K562 (cell line): ENCODE results near the gene P4HB. TPM values are rescaled to one million over a fixed set of nuclear protein-coding genes. Genes with fewer than 3 reads are reported as not detected.
A peak's percentile ranks its signal among the peaks of the same experiment; 100 is the strongest.

Experiments used
- CCNT2 ChIP-seq: IDR thresholded peaks from 2 replicates; pipeline ENCODE4 v1.6.1; 2011; ENCODE audit warnings: borderline replicate concordance, low read depth, mild to moderate bottlenecking, moderate library complexity, mixed read lengths, low read length; ENCODE audit not compliant: insufficient read length; ENCODE audit errors: extremely low read depth
- HNRNPLL ChIP-seq: fragments of 200-400 bp; formaldehyde crosslinking; IDR thresholded peaks from 2 replicates; pipeline ENCODE4 v1.6.1; 2017; ENCODE audit warnings: low read length, low read depth, mild to moderate bottlenecking; ENCODE audit not compliant: poor library complexity, severe bottlenecking
- MAFF ChIP-seq: IDR thresholded peaks from 2 replicates; pipeline ENCODE4 v1.6.1; 2012; ENCODE audit warnings: low read length, improper control_type of control experiment
- PRPF4 ChIP-seq: fragments of 200-400 bp; formaldehyde crosslinking; IDR thresholded peaks from one replicate; pipeline ENCODE4 v1.6.1; 2017; ENCODE audit warnings: low read length, low read depth, mild to moderate bottlenecking; ENCODE audit not compliant: insufficient read depth, poor library complexity, severe bottlenecking
- RBM39 ChIP-seq: fragments of 200-400 bp; formaldehyde crosslinking; optimal IDR thresholded peaks from 2 replicates; pipeline ENCODE3; 2018; ENCODE audit warnings: low read depth, low read length
- WHSC1 ChIP-seq: IDR thresholded peaks from one replicate; pipeline ENCODE4 v1.6.1; 2012; ENCODE audit warnings: low read length, control low read depth, inconsistent platforms
- ZNF134 ChIP-seq: fragments of 250-450 bp; sonication (Bioruptor Pico); conservative IDR thresholded peaks from 2 replicates; pipeline ENCODE4 v1.4.0; 2020
- ZNF212 ChIP-seq: fragments of 450-650 bp; formaldehyde crosslinking; IDR thresholded peaks from 2 replicates; pipeline ENCODE4 v1.4.0; 2020; ENCODE audit warnings: mild to moderate bottlenecking
- polyA plus RNA-seq, 8 experiments: library from polyadenylated mRNA; depleted of rRNA in 4 of 8; stranded (reverse) in 5 of 8; unstranded in 3 of 8; fragments of >200 nt; fragmentation: Nextera tagmentation in 2 of 8; fragmentation: Illumina TruSeq in 1 of 8; extraction: Ambion mirVana in 2 of 8; extraction: Trizol in 1 of 8; gene quantifications; 2 replicates each; pipeline versions ENCODE4 v1.2.1 to v1.2.3, GENCODE V29; 2011 to 2014; ENCODE audit warnings: inconsistent platforms in 1 of 8, missing spikeins in 1 of 8
- total RNA-seq, 7 experiments: library from RNA; depleted of rRNA in 6 of 7; stranded (reverse); fragments of >200 nt in 6 of 7; fragmentation: Illumina TruSeq in 2 of 7; extraction: Trizol in 2 of 7; gene quantifications; 2 replicates each; pipeline versions ENCODE4 v1.2.1 to v1.2.3, GENCODE V29; 2011 to 2021; ENCODE audit warnings: low replicate concordance in 1 of 7
- TF ChIP-seq, protein P1 (sequence below): fragments of 450-650 bp; IDR thresholded peaks from 2 replicates; pipeline ENCODE4 v1.6.1; 2017; ENCODE audit warnings: antibody characterized with exemption
- TF ChIP-seq, protein P2 (sequence below): fragments of 200-600 bp; sonication (generic); IDR thresholded peaks from one replicate; pipeline ENCODE4 v1.6.1; 2012; ENCODE audit warnings: mild to moderate bottlenecking, low read depth, low read length, inconsistent platforms
- TF ChIP-seq, protein P3 (sequence below), 2 experiments: fragments of 450-650 bp in 1 of 2; sonication (generic) in 1 of 2; formaldehyde crosslinking; conservative IDR thresholded peaks; 2 replicates each; pipeline versions ENCODE4 v1.4.0 to v1.8.1; 2020 to 2022; ENCODE audit warnings: mild to moderate bottlenecking in 1 of 2, missing genetic modification reagents in 1 of 2
- TF ChIP-seq, protein P4 (sequence below): fragments of 250-450 bp; sonication (Bioruptor Pico); IDR thresholded peaks from 2 replicates; pipeline ENCODE4 v1.8.0; 2021; ENCODE audit warnings: moderate library complexity, mild to moderate bottlenecking, inconsistent platforms

The P4HB gene
- total and polyA plus RNA-seq, 9 of the 15 experiments (the other 6 are each of a cell fraction or from before 2014, with no cell fraction given) = 4.4 to 645 (median 325) TPM

DNA sequence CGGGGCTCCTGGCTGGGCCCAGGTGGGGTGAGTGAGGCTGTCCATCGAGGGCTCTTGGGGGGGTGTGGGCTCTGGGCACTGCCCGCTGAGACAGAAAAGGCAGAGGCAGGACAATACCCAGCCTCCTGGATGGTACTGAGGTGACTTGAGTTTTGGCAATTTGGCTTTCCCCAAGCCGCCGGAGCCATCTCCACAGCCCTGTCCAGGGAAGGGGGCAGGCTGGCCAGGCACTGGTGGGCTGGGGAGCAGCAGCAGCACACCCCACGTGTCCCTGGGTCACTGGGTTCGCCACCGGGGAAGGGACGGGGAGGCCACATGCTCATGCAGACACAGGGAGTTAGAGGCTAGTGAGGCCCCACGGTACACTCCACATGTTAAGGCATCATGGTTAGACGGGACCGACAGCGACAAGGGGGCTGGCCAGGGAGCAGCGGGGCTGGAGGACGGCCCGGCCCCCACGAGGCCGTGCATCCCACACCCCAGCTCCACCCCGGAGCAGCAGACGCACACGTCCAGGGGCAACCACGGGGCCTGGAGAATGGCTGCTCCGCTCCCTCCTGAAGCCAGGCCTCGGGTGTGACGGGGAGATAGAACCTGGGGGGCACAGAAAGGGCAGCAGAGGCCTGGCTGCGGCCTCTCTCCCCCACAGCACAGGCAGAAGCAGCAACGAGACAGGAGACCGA lies 7.8 kb upstream of the P4HB start (continued):
- TF ChIP-seq PRPF4 (peak; percentile 46), WHSC1 (no peak), HNRNPLL (no peak), RBM39 (peak; percentile 38), CCNT2 (peak; percentile 74), ZNF212 (CRISPR knock-in tag) (peak; percentile 54; the same call in 1 of the 2 replicates), ZNF134 (0 out of 2 replicates have a peak, but pooled peaks have one; percentile 30), MAFF (no peak)
- TF ChIP-seq, protein P1, sequence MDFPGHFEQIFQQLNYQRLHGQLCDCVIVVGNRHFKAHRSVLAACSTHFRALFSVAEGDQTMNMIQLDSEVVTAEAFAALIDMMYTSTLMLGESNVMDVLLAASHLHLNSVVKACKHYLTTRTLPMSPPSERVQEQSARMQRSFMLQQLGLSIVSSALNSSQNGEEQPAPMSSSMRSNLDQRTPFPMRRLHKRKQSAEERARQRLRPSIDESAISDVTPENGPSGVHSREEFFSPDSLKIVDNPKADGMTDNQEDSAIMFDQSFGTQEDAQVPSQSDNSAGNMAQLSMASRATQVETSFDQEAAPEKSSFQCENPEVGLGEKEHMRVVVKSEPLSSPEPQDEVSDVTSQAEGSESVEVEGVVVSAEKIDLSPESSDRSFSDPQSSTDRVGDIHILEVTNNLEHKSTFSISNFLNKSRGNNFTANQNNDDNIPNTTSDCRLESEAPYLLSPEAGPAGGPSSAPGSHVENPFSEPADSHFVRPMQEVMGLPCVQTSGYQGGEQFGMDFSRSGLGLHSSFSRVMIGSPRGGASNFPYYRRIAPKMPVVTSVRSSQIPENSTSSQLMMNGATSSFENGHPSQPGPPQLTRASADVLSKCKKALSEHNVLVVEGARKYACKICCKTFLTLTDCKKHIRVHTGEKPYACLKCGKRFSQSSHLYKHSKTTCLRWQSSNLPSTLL = no peak
- TF ChIP-seq, protein P2, sequence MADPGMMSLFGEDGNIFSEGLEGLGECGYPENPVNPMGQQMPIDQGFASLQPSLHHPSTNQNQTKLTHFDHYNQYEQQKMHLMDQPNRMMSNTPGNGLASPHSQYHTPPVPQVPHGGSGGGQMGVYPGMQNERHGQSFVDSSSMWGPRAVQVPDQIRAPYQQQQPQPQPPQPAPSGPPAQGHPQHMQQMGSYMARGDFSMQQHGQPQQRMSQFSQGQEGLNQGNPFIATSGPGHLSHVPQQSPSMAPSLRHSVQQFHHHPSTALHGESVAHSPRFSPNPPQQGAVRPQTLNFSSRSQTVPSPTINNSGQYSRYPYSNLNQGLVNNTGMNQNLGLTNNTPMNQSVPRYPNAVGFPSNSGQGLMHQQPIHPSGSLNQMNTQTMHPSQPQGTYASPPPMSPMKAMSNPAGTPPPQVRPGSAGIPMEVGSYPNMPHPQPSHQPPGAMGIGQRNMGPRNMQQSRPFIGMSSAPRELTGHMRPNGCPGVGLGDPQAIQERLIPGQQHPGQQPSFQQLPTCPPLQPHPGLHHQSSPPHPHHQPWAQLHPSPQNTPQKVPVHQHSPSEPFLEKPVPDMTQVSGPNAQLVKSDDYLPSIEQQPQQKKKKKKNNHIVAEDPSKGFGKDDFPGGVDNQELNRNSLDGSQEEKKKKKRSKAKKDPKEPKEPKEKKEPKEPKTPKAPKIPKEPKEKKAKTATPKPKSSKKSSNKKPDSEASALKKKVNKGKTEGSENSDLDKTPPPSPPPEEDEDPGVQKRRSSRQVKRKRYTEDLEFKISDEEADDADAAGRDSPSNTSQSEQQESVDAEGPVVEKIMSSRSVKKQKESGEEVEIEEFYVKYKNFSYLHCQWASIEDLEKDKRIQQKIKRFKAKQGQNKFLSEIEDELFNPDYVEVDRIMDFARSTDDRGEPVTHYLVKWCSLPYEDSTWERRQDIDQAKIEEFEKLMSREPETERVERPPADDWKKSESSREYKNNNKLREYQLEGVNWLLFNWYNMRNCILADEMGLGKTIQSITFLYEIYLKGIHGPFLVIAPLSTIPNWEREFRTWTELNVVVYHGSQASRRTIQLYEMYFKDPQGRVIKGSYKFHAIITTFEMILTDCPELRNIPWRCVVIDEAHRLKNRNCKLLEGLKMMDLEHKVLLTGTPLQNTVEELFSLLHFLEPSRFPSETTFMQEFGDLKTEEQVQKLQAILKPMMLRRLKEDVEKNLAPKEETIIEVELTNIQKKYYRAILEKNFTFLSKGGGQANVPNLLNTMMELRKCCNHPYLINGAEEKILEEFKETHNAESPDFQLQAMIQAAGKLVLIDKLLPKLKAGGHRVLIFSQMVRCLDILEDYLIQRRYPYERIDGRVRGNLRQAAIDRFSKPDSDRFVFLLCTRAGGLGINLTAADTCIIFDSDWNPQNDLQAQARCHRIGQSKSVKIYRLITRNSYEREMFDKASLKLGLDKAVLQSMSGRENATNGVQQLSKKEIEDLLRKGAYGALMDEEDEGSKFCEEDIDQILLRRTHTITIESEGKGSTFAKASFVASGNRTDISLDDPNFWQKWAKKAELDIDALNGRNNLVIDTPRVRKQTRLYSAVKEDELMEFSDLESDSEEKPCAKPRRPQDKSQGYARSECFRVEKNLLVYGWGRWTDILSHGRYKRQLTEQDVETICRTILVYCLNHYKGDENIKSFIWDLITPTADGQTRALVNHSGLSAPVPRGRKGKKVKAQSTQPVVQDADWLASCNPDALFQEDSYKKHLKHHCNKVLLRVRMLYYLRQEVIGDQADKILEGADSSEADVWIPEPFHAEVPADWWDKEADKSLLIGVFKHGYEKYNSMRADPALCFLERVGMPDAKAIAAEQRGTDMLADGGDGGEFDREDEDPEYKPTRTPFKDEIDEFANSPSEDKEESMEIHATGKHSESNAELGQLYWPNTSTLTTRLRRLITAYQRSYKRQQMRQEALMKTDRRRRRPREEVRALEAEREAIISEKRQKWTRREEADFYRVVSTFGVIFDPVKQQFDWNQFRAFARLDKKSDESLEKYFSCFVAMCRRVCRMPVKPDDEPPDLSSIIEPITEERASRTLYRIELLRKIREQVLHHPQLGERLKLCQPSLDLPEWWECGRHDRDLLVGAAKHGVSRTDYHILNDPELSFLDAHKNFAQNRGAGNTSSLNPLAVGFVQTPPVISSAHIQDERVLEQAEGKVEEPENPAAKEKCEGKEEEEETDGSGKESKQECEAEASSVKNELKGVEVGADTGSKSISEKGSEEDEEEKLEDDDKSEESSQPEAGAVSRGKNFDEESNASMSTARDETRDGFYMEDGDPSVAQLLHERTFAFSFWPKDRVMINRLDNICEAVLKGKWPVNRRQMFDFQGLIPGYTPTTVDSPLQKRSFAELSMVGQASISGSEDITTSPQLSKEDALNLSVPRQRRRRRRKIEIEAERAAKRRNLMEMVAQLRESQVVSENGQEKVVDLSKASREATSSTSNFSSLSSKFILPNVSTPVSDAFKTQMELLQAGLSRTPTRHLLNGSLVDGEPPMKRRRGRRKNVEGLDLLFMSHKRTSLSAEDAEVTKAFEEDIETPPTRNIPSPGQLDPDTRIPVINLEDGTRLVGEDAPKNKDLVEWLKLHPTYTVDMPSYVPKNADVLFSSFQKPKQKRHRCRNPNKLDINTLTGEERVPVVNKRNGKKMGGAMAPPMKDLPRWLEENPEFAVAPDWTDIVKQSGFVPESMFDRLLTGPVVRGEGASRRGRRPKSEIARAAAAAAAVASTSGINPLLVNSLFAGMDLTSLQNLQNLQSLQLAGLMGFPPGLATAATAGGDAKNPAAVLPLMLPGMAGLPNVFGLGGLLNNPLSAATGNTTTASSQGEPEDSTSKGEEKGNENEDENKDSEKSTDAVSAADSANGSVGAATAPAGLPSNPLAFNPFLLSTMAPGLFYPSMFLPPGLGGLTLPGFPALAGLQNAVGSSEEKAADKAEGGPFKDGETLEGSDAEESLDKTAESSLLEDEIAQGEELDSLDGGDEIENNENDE = peak; percentile 37
- TF ChIP-seq, protein P3, sequence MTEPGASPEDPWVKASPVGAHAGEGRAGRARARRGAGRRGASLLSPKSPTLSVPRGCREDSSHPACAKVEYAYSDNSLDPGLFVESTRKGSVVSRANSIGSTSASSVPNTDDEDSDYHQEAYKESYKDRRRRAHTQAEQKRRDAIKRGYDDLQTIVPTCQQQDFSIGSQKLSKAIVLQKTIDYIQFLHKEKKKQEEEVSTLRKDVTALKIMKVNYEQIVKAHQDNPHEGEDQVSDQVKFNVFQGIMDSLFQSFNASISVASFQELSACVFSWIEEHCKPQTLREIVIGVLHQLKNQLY (CRISPR knock-in tag; conservative IDR thresholded peaks at IDR 0.05) = 0 out of 4 replicates have a peak, but pooled peaks of 1 of the 2 experiments have one; percentile 46
- TF ChIP-seq, protein P4, sequence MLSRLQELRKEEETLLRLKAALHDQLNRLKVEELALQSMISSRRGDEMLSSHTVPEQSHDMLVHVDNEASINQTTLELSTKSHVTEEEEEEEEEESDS (CRISPR knock-in tag) = no peak
